ENCODE results near the gene KLRC4. TPM values are rescaled to one million over a fixed set of nuclear protein-coding genes. Genes with fewer than 3 reads are reported as not detected.

KLRC4 gene
- total RNA-seq, 1 experiment from 2014 or later: not detected

- Histone ChIP-seq H3K27me3 (ENCODE audit: low read length) (no peaks in the 10 kb centered on the region), H3K9me3 (ENCODE audit: low read length) (no peaks in the 10 kb centered on the region), H3K36me3 (ENCODE audit: low read depth, low read length) (no peaks in the 10 kb centered on the region), H3K4me1 (ENCODE audit: insufficient read depth, low read length) (peaks cover 3% of the 10 kb centered on the region; the same call in 1 of the 2 replicates), H3F3A (ENCODE audit: low read length, unreplicated experiment) (no peaks in the 10 kb centered on the region), H3K27ac (ENCODE audit: low read length) (no peak overlapping the region), H3K4me3 (ENCODE audit: low read length) (no peak overlapping the region), H4K20me1 (ENCODE audit: low read length) (no peaks in the 10 kb centered on the region), H3K79me2 (ENCODE audit: low read length) (no peaks in the 10 kb centered on the region), H3K9ac (ENCODE audit: low read length) (no peak overlapping the region), H2AFZ (ENCODE audit: low read length) (no peak overlapping the region), H3K4me2 (ENCODE audit: low read length) (no peak overlapping the region), H3K9me2 (replicated peaks; ENCODE audit: low read length) (no peaks in the 10 kb centered on the region)
- POLR2A ChIA-PET (ENCODE audit: unreplicated experiment): no interaction called here
- BruUV-seq (replicated peaks): no TSS peak
- CTCF ChIA-PET: no interaction called here
- DNase-seq (no peak), ATAC-seq (no peak)
- TF ChIP-seq EZH2 (IDR thresholded peaks at IDR 0.05; ENCODE audit: low read length, unreplicated experiment) (no peak), CTCF (conservative IDR thresholded peaks at IDR 0.05; ENCODE audit: low read depth, low read length) (no peak), EZH2phosphoT487 (IDR thresholded peaks at IDR 0.05; ENCODE audit: borderline replicate concordance, low read length) (no peak)
- intact Hi-C loops (cut with micrococcal nuclease): no loop called here
Observed at GRCh38 chr12:10404798-10405197, 4.8 kb downstream of the KLRC4 start.

DNA sequence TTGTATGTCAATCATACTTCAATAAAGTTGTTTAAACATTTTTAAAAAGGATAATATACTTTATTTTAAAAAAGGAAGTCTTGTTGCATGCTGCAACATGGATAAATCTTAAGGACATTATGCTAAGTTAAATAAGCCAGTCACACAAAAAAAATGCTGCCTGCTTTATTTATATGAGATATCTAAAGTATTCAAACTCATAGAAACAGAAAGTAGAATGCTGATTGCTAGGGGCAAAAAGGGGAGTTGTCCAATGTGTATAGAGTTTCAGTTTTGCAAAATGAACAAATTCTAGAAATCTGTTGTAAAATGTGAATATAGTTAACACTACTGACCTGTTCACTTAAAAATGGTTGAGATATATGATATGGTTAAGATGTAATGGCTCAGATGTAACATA, 8.7 kb downstream of the KLRC4 start:
- H3K9me2 ChIP-seq (replicated peaks; ENCODE audit: low read length): no peaks in the 10 kb centered on the region
- no peak overlapping the region for H3K9ac ChIP-seq (ENCODE audit: low read length)
- no peaks in the 10 kb centered on the region for H3K36me3 ChIP-seq (ENCODE audit: low read depth, low read length)
- TF ChIP-seq EZH2 (IDR thresholded peaks at IDR 0.05; ENCODE audit: low read length, unreplicated experiment): no peak
- no peak for TF ChIP-seq CTCF (conservative IDR thresholded peaks at IDR 0.05; ENCODE audit: low read depth, low read length)
- TF ChIP-seq EZH2phosphoT487 (IDR thresholded peaks at IDR 0.05; ENCODE audit: borderline replicate concordance, low read length): no peak
- no peaks in the 10 kb centered on the region for H3K79me2 ChIP-seq (ENCODE audit: low read length)
- no peak overlapping the region for H2AFZ ChIP-seq (ENCODE audit: low read length)
- H3K4me1 ChIP-seq (ENCODE audit: insufficient read depth, low read length): peaks cover 21% of the 10 kb centered on the region
- H3K27me3 ChIP-seq (ENCODE audit: low read length): no peaks in the 10 kb centered on the region
- no peak overlapping the region for H3K4me3 ChIP-seq (ENCODE audit: low read length)
- DNase-seq (no peak), ATAC-seq (no peak)
- intact Hi-C loops (cut with micrococcal nuclease): no loop called here
- BruUV-seq (replicated peaks): no TSS peak
- H3K9me3 ChIP-seq (ENCODE audit: low read length): no peaks in the 10 kb centered on the region
- H3F3A ChIP-seq (ENCODE audit: low read length, unreplicated experiment): no peaks in the 10 kb centered on the region
- no peak overlapping the region for H3K4me2 ChIP-seq (ENCODE audit: low read length)
- ChIA-PET POLR2A (ENCODE audit: unreplicated experiment) (no interaction called here), CTCF (no interaction called here)
- no peak overlapping the region for H3K27ac ChIP-seq (ENCODE audit: low read length)
- H4K20me1 ChIP-seq (ENCODE audit: low read length): no peaks in the 10 kb centered on the region

GRCh38 chr12:10398168-10398567, 11.4 kb downstream of the KLRC4 start:
- Histone ChIP-seq H3K36me3 (ENCODE audit: low read depth, low read length) (no peaks in the 10 kb centered on the region), H3K27ac (ENCODE audit: low read length) (no peak overlapping the region), H3K4me3 (ENCODE audit: low read length) (no peak overlapping the region), H3K27me3 (ENCODE audit: low read length) (no peaks in the 10 kb centered on the region), H3K4me1 (ENCODE audit: insufficient read depth, low read length) (peaks cover 42% of the 10 kb centered on the region), H3F3A (ENCODE audit: low read length, unreplicated experiment) (no peaks in the 10 kb centered on the region), H4K20me1 (ENCODE audit: low read length) (no peaks in the 10 kb centered on the region), H2AFZ (ENCODE audit: low read length) (no peak overlapping the region), H3K9me2 (replicated peaks; ENCODE audit: low read length) (no peaks in the 10 kb centered on the region), H3K9me3 (ENCODE audit: low read length) (no peaks in the 10 kb centered on the region), H3K79me2 (ENCODE audit: low read length) (no peaks in the 10 kb centered on the region), H3K4me2 (ENCODE audit: low read length) (0 out of 2 replicates have a peak overlapping the region, but pooled peaks have one; percentile 79), H3K9ac (ENCODE audit: low read length) (no peak overlapping the region)
- CTCF ChIA-PET: interaction anchor here (1.8 kb wide), 1 partner anchor 31 kb away, joined by 5 read pairs; no protein-coding TSS in a partner anchor
- TF ChIP-seq EZH2phosphoT487 (IDR thresholded peaks at IDR 0.05; ENCODE audit: borderline replicate concordance, low read length): no peak
- ATAC-seq (no peak), DNase-seq (no peak)
- intact Hi-C loops (cut with micrococcal nuclease): no loop called here
- BruUV-seq (replicated peaks): no TSS peak
- POLR2A ChIA-PET (ENCODE audit: unreplicated experiment): no interaction called here

Measured in PC-3 (cell line).